GM13976 (cell line): ENCODE measurements around the gene RUNX1.

ENCODE experiments used
- DNase-seq: peaks from one replicate; pipeline ENCODE4 v3.0.0; 2012; ENCODE audit warnings: low spot score
- in situ Hi-C: fragments of 300-500 bp; cut with MboI; formaldehyde crosslinking; loops from one replicate; pipeline ENCODE4 v1.12.0; 2022; ENCODE audit warnings: low sequenced_read_pairs, mixed read lengths, inconsistent platforms; ENCODE audit not compliant: unreplicated experiment
- TF ChIP-seq, protein P1 (sequence below): IDR thresholded peaks from 2 replicates; pipeline ENCODE4 v1.5.1; 2012; ENCODE audit warnings: borderline replicate concordance, mild to moderate bottlenecking; ENCODE audit not compliant: insufficient read depth; ENCODE audit errors: extremely low read depth, missing control alignments, control extremely low read depth

Gene RUNX1

DNA sequence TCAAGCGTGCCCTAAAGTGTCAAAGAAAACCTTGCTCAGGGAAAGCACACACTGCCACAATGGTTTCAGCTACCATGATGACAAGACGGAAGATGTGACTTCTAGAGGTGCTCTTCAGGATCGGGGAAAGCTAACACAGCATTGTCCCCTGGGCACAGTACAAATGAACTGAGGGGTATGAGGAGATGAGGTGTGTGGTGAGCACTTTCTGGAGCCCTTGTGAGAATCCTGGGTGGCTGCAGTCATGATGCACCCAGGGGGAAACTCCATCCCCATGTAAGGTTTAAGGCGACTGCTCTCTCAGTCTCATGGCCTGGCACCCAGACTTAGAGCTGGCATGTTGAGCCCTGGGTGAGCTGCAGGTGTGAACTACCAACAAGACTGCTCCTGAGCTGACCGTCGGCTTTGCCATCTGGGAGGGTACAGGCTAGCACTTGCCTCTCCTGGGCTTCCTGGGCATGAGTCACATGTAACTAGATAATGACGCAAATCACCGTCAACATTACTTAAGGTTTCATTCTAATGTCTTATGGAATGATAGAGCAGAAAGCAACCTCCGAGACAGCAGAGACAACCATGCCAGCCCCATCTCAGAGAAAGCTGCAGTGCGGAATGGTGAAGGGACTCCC, 235.7 kb downstream of the RUNX1 start:
- TF ChIP-seq, protein P1, sequence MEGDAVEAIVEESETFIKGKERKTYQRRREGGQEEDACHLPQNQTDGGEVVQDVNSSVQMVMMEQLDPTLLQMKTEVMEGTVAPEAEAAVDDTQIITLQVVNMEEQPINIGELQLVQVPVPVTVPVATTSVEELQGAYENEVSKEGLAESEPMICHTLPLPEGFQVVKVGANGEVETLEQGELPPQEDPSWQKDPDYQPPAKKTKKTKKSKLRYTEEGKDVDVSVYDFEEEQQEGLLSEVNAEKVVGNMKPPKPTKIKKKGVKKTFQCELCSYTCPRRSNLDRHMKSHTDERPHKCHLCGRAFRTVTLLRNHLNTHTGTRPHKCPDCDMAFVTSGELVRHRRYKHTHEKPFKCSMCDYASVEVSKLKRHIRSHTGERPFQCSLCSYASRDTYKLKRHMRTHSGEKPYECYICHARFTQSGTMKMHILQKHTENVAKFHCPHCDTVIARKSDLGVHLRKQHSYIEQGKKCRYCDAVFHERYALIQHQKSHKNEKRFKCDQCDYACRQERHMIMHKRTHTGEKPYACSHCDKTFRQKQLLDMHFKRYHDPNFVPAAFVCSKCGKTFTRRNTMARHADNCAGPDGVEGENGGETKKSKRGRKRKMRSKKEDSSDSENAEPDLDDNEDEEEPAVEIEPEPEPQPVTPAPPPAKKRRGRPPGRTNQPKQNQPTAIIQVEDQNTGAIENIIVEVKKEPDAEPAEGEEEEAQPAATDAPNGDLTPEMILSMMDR = no peak

DNA sequence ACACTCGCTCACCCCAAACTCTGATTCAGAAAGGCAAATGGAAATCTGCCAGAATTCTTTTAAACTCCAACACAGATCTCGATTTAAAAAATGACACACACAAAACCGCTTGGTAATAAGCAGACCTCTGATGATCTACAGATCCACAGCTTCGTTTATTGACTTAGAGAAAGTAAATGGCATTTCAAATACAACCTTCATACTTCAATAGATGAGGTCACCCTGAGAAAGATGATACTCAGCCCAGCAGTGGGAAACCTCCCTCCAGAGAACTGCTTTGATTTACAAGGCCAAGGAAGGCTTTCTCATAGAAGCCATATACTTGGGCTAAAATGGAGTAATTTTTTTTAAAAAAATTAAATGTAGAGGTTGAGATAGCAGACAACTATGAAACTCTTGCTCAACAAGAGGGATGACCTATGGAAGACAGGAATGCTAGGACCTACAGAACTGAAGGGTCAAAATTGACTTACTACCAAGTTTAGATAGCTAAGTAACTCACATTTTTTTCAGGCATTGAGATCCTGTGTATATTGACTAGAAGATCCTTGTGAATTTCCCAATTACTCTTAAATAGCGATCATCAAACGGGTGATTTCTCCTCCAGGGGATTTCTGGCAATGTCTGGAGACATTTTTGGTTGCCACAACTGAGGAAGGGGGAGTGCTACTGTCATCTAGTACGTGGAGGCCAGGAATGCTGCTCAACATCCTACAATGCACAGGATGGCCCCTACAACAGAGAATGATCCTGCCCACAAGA, 236.4 kb downstream of the RUNX1 start:
- TF ChIP-seq, protein P1 = no peak
- DNase-seq = no peak
- in situ Hi-C loops = no loop called here

More for the DNA sequence above, 235.7 kb downstream of the RUNX1 start:
- in situ Hi-C loops = no loop called here
- no peak for DNase-seq

DNA sequence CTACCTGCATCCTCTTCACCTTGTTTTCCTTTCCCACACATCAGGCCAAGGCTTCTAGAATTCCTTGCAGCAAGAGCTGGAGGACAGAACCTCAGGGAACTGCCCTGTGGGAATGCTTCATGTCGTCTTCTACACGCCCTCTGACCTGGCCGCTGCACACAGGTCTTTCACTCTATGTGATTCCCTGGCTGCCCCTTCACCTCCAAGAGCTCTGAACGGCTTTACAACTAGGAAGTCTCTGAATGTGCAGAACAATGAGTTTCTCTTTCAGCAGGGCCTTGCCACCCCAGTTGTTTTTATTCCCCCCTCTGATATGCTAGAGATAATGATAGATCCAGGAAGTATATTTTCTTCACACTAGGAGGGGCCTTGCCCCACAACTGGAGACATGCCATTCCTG, 237.7 kb downstream of the RUNX1 start:
- TF ChIP-seq, protein P1 = no peak
- DNase-seq = no peak

DNA sequence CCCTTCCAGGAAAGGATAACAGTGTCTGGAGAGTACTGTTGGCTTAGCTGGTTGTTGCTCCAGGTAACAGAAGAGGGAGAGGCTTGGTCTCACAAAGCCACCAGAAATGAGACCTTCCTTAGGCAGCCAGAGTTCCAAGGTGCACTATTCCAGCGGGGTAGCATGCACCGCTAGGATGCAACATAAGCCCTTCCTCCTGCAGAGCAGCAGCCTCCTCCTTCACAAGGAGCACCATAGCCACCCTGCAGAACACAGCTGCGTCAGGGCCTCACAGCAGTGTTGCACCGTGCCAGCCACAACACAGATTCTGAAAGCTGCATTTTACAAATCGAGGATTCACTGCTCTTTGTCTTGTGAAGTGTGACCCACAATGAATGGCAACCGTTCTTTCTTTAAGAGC, 238.3 kb downstream of the RUNX1 start:
- DNase-seq = no peak
- TF ChIP-seq, protein P1 = no peak
- in situ Hi-C loops = no loop called here

More for the DNA sequence above, 237.7 kb downstream of the RUNX1 start:
- in situ Hi-C loops = no loop called here

DNA sequence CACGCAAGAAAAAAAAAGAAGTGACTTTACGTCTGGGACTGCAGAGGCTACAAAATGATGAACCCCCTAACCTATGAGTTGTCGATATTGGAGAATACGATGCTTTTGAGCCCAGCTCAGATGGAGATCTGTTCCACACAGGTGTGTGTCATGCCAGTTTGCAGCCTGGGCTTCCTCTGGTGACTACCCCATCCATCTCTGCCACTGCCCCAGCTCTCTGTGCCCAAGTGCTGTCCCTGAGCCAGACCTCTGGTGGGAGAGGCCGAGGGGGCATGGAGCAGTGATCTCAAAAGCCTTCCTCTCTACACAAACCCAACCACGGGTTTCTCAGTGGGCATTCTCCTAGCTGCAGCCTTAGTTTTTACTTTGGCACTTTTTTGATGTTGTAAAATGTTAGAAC, 239.3 kb downstream of the RUNX1 start:
- TF ChIP-seq, protein P1 = no peak
- no peak for DNase-seq
- in situ Hi-C loops = no loop called here

DNA sequence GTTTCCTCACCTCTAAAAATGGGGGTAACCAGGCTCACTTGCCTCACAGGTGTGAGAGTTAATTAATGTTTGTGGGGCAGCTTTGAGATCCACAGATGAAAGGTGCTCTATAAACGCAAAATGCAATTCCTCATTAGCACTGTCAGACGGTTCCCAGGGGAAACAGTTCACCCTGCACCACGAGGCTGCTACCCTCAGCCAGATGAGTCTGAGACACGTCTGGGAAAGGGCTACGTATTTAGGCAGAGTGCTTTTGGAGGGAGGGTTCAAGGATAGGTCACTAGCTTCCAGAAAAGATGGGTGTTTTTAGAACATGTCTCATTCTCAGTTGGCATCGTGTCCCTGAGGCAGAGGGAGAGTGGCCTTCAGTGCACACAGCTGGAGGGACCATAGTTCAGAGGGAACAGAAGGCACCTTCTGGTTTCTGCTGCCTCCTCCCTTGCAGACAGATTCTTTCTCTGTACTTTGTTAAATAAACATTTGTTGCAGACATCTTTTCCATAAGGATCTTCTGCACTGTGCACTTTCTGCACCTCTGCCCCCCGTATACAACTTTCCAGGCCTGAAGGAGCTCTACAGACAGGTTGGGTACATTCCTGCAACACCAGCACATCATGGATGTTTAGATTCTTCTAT, 240.4 kb downstream of the RUNX1 start:
- DNase-seq = no peak
- in situ Hi-C loops = no loop called here
- TF ChIP-seq, protein P1 = no peak
